ENCODE measurements around the gene JUND.

JUND gene

DNA sequence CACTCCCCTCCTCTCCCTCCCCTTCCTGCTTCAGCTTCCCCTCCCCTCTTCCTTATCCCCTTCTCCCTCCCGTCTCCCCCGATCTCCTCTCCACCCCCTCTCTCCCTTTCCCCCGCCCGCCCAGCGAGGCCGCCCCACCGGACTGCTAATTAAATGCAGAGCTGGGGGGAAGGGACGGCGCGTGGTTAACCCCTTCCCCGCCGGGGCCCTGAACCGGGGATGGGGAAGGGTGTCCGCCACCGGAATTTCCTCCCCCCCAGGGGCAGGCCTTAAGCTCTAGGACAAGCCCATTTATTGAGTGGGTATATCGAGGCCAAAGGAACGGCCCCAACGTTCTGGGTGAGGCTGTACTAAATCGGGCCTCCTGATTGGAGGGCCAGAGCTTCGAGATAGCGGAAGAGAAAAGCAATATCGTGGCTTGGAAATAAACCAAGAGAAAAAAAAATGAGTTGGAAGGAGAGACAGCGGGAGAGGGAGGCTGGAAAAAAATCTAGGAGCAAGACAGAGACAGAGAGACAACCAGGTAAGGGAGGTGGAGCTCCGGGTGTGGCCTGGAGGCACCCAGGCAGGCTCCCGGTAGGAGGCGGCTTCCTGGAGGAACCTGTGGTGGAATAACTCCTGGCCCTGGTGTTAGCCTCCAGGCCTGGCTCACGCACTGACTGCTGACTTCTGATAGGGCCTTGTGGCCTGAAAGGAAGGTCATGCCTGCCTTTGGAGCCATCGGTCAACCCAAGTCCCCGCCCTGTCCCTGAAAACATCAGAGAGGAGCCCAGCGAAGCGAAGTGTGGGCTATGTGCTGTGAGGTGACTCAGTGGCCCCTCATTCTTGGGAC lies 11.6 kb upstream of the JUND start:
- TF ChIP-seq JUND (IDR thresholded peaks at IDR 0.05; ENCODE audit: low read depth), result no peak
- DNase-seq (ENCODE audit: low read depth in 1 of 2, low spot score in 1 of 2), result peak; percentile 45 to 69

GRCh38 chr19:18292462-18292809 lies 11.0 kb upstream of the JUND start:
- in situ Hi-C loops (cut with HindIII; ENCODE audit: low pct_unique_long_range_greater_than_20kb, low sequenced_read_pairs), result no loop called here
- peak; percentile 33 to 64 for DNase-seq (ENCODE audit: low read depth in 1 of 2, low spot score in 1 of 2)
- TF ChIP-seq JUND (IDR thresholded peaks at IDR 0.05; ENCODE audit: low read depth), result no peak

More for the DNA sequence above, 11.6 kb upstream of the JUND start:
- in situ Hi-C loops (cut with HindIII; ENCODE audit: low pct_unique_long_range_greater_than_20kb, low sequenced_read_pairs), result no loop called here

GRCh38 chr19:18291590-18292461 lies 10.4 kb upstream of the JUND start:
- peak; percentile 57 to 65 for DNase-seq (ENCODE audit: low read depth in 1 of 2, low spot score in 1 of 2)
- TF ChIP-seq JUND (IDR thresholded peaks at IDR 0.05; ENCODE audit: low read depth), result no peak
- in situ Hi-C loops (cut with HindIII; ENCODE audit: low pct_unique_long_range_greater_than_20kb, low sequenced_read_pairs), result no loop called here

- no peak for DNase-seq (ENCODE audit: low read depth in 1 of 2, low spot score in 1 of 2)
- in situ Hi-C loops (cut with HindIII; ENCODE audit: low pct_unique_long_range_greater_than_20kb, low sequenced_read_pairs), result no loop called here
- no peak for TF ChIP-seq JUND (IDR thresholded peaks at IDR 0.05; ENCODE audit: low read depth)
Observed at GRCh38 chr19:18291019-18291524, 9.7 kb upstream of the JUND start.

DNA sequence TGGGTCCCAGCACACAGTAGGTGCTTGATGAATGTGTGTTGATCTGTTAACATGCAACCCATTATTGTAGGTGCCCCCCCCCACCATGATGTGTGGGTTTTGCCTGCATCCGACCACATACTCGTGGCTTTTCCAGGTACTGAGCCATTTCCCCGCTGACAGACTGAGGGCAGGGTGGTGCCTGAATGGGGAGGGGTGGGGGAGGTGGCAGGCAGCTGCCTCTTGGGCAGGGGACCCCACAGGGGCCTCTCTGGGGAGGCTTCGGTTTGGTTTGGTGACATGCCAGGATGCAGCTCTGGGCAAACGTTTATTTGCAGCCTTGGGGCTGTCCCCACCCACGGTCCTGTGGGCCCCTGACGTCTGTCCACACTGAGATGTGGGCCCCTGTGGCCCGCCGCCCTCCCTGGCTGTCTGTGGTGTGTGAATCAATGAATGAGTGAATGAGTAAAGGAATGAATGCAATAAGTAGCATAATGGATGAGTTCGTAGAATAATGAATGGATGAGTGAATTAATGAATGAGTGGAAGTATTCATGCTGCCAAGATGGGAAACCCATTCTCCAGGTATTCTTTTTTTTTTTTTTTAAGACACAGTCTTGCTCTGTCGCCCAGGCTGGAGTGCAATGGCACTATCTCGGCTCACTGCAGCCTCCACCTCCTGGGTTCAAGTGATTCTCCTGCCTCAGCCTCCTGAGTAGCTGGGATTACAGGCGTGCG lies 9.0 kb upstream of the JUND start:
- TF ChIP-seq JUND (IDR thresholded peaks at IDR 0.05; ENCODE audit: low read depth), result no peak
- in situ Hi-C loops (cut with HindIII; ENCODE audit: low pct_unique_long_range_greater_than_20kb, low sequenced_read_pairs), result no loop called here
- DNase-seq (ENCODE audit: low read depth in 1 of 2, low spot score in 1 of 2), result no peak

- DNase-seq (ENCODE audit: low read depth in 1 of 2, low spot score in 1 of 2), result no peak
- TF ChIP-seq JUND (IDR thresholded peaks at IDR 0.05; ENCODE audit: low read depth), result no peak
- in situ Hi-C loops (cut with HindIII; ENCODE audit: low pct_unique_long_range_greater_than_20kb, low sequenced_read_pairs), result no loop called here
Observed at GRCh38 chr19:18289471-18290301, 8.3 kb upstream of the JUND start.

DNA sequence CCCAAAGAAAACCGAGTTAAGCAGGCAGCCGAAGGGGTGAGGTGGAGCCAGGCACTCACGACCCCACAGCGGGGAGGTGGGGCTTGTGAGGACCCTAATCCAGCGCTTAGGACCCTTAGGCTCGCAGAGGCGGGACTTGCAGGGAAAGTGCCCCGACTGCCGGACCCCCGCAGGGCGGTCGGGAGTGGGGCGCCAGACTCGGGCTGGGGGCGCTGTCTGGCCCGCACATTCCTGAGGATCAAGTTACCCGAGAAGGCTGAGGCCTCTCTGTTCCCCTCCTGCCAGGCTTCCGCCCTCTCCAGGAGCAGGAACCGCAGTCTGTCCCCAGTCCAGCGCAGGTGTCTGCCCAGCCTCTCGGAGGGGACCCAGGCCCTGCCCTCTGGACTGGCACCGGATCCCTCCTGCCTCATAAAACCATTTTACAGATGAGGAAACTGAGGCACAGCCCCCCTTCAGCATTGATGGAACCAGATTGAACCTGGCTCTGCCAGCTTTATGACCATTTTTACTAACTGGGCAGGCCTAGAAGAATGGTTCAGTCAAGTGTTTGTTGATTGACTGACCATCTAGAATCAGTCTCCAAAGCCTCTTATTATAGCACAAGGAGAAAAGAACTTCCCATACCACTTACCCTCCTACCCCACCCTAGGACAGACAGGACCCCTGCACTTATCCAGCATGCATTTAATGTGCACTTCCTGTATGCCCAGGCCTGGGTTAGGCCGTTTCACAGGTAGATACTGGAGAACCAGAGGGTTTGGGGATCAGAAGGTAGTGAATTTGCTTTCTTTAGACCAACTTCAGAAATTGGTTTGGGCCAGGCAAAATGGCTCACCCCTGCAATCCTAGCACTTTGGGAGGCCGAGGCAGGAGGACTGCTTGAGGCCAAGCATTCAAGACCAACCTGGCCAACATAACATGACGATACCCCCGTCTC lies 6.7 kb upstream of the JUND start:
- in situ Hi-C loops (cut with HindIII; ENCODE audit: low pct_unique_long_range_greater_than_20kb, low sequenced_read_pairs), result no loop called here
- no peak for TF ChIP-seq JUND (IDR thresholded peaks at IDR 0.05; ENCODE audit: low read depth)
- no peak for DNase-seq (ENCODE audit: low read depth in 1 of 2, low spot score in 1 of 2)

DNA sequence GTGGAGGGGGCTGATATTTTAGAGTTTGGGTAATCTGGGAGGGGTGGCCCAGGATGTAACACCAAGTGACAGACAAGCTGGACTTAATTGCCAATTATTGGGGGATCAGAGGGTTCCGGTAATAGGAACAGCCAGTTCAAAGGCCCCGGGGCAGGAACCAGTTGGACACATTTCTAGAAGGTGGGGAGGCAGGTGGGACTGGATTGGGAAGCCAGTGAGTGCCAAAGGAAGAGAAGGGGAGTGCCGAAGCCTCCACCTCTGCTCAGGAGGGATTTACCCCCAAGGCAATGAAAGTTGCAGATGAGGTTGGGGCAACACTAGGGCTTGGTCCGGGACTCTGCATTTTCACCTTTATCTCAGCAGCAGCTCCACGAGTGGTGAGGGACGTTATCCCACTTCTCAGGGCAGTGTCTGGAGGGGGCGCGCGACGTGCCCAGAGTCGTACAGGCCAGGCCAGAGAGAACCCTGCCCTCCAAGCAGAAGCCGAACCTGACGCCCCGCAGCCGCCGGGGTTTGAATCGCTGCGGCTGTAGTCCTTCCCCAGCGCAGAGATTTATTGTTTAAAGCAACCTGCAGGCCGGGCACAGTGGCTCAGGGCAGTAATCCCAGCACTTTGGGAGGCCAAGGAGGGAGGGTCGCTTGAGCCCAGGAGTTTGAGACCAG lies 5.7 kb upstream of the JUND start:
- in situ Hi-C loops (cut with HindIII; ENCODE audit: low pct_unique_long_range_greater_than_20kb, low sequenced_read_pairs), result no loop called here
- no peak for TF ChIP-seq JUND (IDR thresholded peaks at IDR 0.05; ENCODE audit: low read depth)
- DNase-seq (ENCODE audit: low read depth in 1 of 2, low spot score in 1 of 2), result no peak

GRCh38 chr19:18284712-18285360 lies 3.4 kb upstream of the JUND start:
- no peak for DNase-seq (ENCODE audit: low read depth in 1 of 2, low spot score in 1 of 2)

GRCh38 chr19:18283338-18283737 lies 1.9 kb upstream of the JUND start:
- no peak for TF ChIP-seq JUND (IDR thresholded peaks at IDR 0.05; ENCODE audit: low read depth)
- in situ Hi-C loops (cut with HindIII; ENCODE audit: low pct_unique_long_range_greater_than_20kb, low sequenced_read_pairs), result no loop called here
- DNase-seq (ENCODE audit: low read depth in 1 of 2, low spot score in 1 of 2), result no peak

More at GRCh38 chr19:18284712-18285360, 3.4 kb upstream of the JUND start:
- in situ Hi-C loops (cut with HindIII; ENCODE audit: low pct_unique_long_range_greater_than_20kb, low sequenced_read_pairs), result no loop called here
- no peak for TF ChIP-seq JUND (IDR thresholded peaks at IDR 0.05; ENCODE audit: low read depth)
